Tibial artery (tissue), 4 donors: ENCODE results near the gene ZFPM1.
"Not testable (repeated sequence)": the region's sequence is repeated elsewhere in the genome, so short reads cannot be mapped to it uniquely, and the experiment has no call there.

Experiments
- DNase-seq, 2 donors: peaks; one replicate each; pipeline ENCODE4 v3.0.0-alpha.2; 2019
- H3K27ac ChIP-seq, 2 donors: fragments of 200-600 bp; sonication (generic) in 1 of 2; 1 replicate in 1 of 2; 2 replicates in 1 of 2; pipeline ENCODE4 v1.5.1; 2018 to 2019; ENCODE audit warnings: mild to moderate bottlenecking in 1 of 2
- H3K27me3 ChIP-seq, 2 donors: fragments of 200-600 bp; sonication (generic) in 1 of 2; one replicate each; pipeline versions ENCODE4 v1.5.1 to v1.6.0; 2016 to 2019
- H3K36me3 ChIP-seq, 3 donors: fragments of 200-600 bp; sonication (generic) in 2 of 3; one replicate each; pipeline ENCODE4 v1.5.1; 2016 to 2019; ENCODE audit warnings: mild to moderate bottlenecking in 2 of 3
- H3K4me1 ChIP-seq, 4 donors: fragments of 200-600 bp; sonication (generic) in 2 of 4; 1 replicate in 3 of 4; 2 replicates in 1 of 4; pipeline ENCODE4 v1.5.1; 2016 to 2019
- H3K4me3 ChIP-seq, 2 donors: fragments of 200-600 bp; sonication (generic) in 1 of 2; 1 replicate in 1 of 2; 2 replicates in 1 of 2; pipeline ENCODE4 v1.5.1; 2018 to 2019; ENCODE audit warnings: mild to moderate bottlenecking in 2 of 2
- H3K9me3 ChIP-seq, 3 donors: fragments of 200-600 bp; sonication (generic) in 1 of 3; one replicate each; pipeline ENCODE4 v1.5.1; 2016 to 2019
- CTCF ChIP-seq, 2 experiments: fragments of 200-600 bp in 1 of 2; fragments of 450-650 bp in 1 of 2; IDR thresholded peaks; one replicate each; pipeline ENCODE4 v1.5.1; 2017 to 2019; ENCODE audit warnings: antibody characterized with exemption in 2 of 2, mild to moderate bottlenecking in 1 of 2, moderate library complexity in 1 of 2
- intact Hi-C: fragments of 100-400 bp; cut with DNase I; formaldehyde crosslinking; loops from one replicate; pipeline ENCODE4 v1.15.0; 2023; ENCODE audit warnings: low total_unique reads

ZFPM1 gene

GRCh38 chr16:88466175-88466862 is 13.2 kb downstream of the ZFPM1 start:
- Histone ChIP-seq H3K27ac (no peak overlapping the region), H3K9me3 (no peaks in the 10 kb centered on the region), H3K4me1 (no peaks in the 10 kb centered on the region), H3K4me3 (no peak overlapping the region), H3K27me3 (peaks cover 0 to 14% of the 10 kb centered on the region in 2 donors), H3K36me3 (no peaks in the 10 kb centered on the region)
- DNase-seq: no peak
- intact Hi-C loops: no loop called here
- TF ChIP-seq CTCF (IDR thresholded peaks at IDR 0.05): no peak

GRCh38 chr16:88466949-88467348 is 13.9 kb downstream of the ZFPM1 start:
- Histone ChIP-seq H3K4me1 (no peaks in the 10 kb centered on the region), H3K27ac (no peak overlapping the region), H3K27me3 (peaks cover 0 to 14% of the 10 kb centered on the region in 2 donors), H3K9me3 (no peaks in the 10 kb centered on the region), H3K36me3 (no peaks in the 10 kb centered on the region), H3K4me3 (no peak overlapping the region)
- intact Hi-C loops: no loop called here
- no peak for DNase-seq
- no peak for TF ChIP-seq CTCF (IDR thresholded peaks at IDR 0.05)

GRCh38 chr16:88467541-88467944 is 14.5 kb downstream of the ZFPM1 start:
- intact Hi-C loops: no loop called here
- no peak overlapping the region for H3K4me3 ChIP-seq
- no peaks in the 10 kb centered on the region for H3K4me1 ChIP-seq
- H3K9me3 ChIP-seq: no peaks in the 10 kb centered on the region
- no peaks in the 10 kb centered on the region for H3K36me3 ChIP-seq
- peaks cover 0 to 13% of the 10 kb centered on the region in 2 donors for H3K27me3 ChIP-seq
- no peak for TF ChIP-seq CTCF (IDR thresholded peaks at IDR 0.05)
- H3K27ac ChIP-seq: no peak overlapping the region
- no peak for DNase-seq

- no peaks in the 10 kb centered on the region for H3K9me3 ChIP-seq
- DNase-seq: no peak
- no peak for TF ChIP-seq CTCF (IDR thresholded peaks at IDR 0.05)
- H3K27ac ChIP-seq: no peak overlapping the region
- intact Hi-C loops: no loop called here
- H3K27me3 ChIP-seq: peaks cover 0 to 11% of the 10 kb centered on the region in 2 donors
- no peak overlapping the region for H3K4me3 ChIP-seq
- H3K36me3 ChIP-seq: no peaks in the 10 kb centered on the region
- H3K4me1 ChIP-seq: no peaks in the 10 kb centered on the region
Measured at GRCh38 chr16:88468275-88469129, 15.4 kb downstream of the ZFPM1 start.

- H3K4me1 ChIP-seq: no peaks in the 10 kb centered on the region
- intact Hi-C loops: no loop called here
- H3K4me3 ChIP-seq: no peak overlapping the region
- H3K36me3 ChIP-seq: no peaks in the 10 kb centered on the region
- no peak for TF ChIP-seq CTCF (IDR thresholded peaks at IDR 0.05)
- no peaks in the 10 kb centered on the region for H3K9me3 ChIP-seq
- peaks cover 0 to 11% of the 10 kb centered on the region in 2 donors for H3K27me3 ChIP-seq
- H3K27ac ChIP-seq: no peak overlapping the region
- no peak for DNase-seq
Measured at GRCh38 chr16:88469615-88470395, 16.7 kb downstream of the ZFPM1 start.

- H3K36me3 ChIP-seq, H3K9me3 ChIP-seq, DNase-seq, H3K4me1 ChIP-seq, H3K27ac ChIP-seq, intact Hi-C loops, H3K4me3 ChIP-seq: not testable (repeated sequence)
- peaks cover 0 to 11% of the 10 kb centered on the region in 2 donors for H3K27me3 ChIP-seq
Measured at GRCh38 chr16:88470396-88470680, 17.3 kb downstream of the ZFPM1 start.

- intact Hi-C loops, H3K4me3 ChIP-seq, H3K27ac ChIP-seq, DNase-seq, H3K4me1 ChIP-seq, H3K36me3 ChIP-seq, H3K9me3 ChIP-seq: not testable (repeated sequence)
- H3K27me3 ChIP-seq: peaks cover 0 to 11% of the 10 kb centered on the region in 2 donors
Measured at GRCh38 chr16:88470696-88471095, 17.6 kb downstream of the ZFPM1 start.
